Prostate gland (tissue), 2 donors: ENCODE results near the gene LDAF1. TPM values are rescaled to one million over a fixed set of nuclear protein-coding genes. Genes with fewer than 3 reads are reported as not detected.

Experiments
- DNase-seq: peaks from one replicate; pipeline ENCODE4 v3.0.0-alpha.2; 2019; ENCODE audit warnings: low spot score
- H3K27ac ChIP-seq, 2 donors: fragments of 200-600 bp; sonication (generic); 2 replicates each; pipeline ENCODE4 v1.5.1; 2017 to 2019
- H3K27me3 ChIP-seq: fragments of 200-600 bp; sonication (generic); replicated peaks from 2 replicates; pipeline ENCODE4 v1.5.1; 2019; ENCODE audit not compliant: insufficient read depth
- H3K36me3 ChIP-seq, 2 donors: fragments of 200-600 bp; sonication (generic); 1 replicate in 1 of 2; 2 replicates in 1 of 2; pipeline versions ENCODE4 v1.5.1 to v1.8.1; 2017 to 2019
- H3K4me1 ChIP-seq: fragments of 200-600 bp; sonication (generic); replicated peaks from 2 replicates; pipeline ENCODE4 v1.5.1; 2019
- H3K4me3 ChIP-seq, 2 donors: fragments of 200-600 bp; sonication (generic); 2 replicates each; pipeline ENCODE4 v1.5.1; 2017 to 2019
- H3K9me3 ChIP-seq: fragments of 200-600 bp; sonication (generic); 2 replicates; pipeline ENCODE4 v1.5.1; 2017
- POLR2A ChIP-seq: fragments of 450-650 bp; IDR thresholded peaks from one replicate; pipeline ENCODE4 v1.6.1; 2016; ENCODE audit warnings: antibody characterized with exemption, mild to moderate bottlenecking
- POLR2AphosphoS5 ChIP-seq: sonication (generic); formaldehyde crosslinking; IDR thresholded peaks from one replicate; pipeline ENCODE4 v1.6.1; 2017; ENCODE audit warnings: antibody characterized with exemption
- WGBS: methylation state at CpG from one replicate; pipeline ENCODE4 v1.1.5; 2018; 5-methylcytosine and 5-hydroxymethylcytosine counted together
- intact Hi-C: fragments of 100-400 bp; cut with DNase I; formaldehyde crosslinking; loops from one replicate; pipeline ENCODE4 v1.14.2; 2022
- total RNA-seq, 2 donors: library from RNA; depleted of rRNA; stranded (reverse); fragments of >200 nt; gene quantifications; one replicate each; pipeline ENCODE4 v1.1.0, GENCODE V29; 2016
- TF ChIP-seq, protein P1 (sequence below), 4 experiments: fragments of 200-600 bp in 2 of 4; fragments of 450-650 bp in 2 of 4; sonication (generic) in 2 of 4; IDR thresholded peaks; 1 replicate in 3 of 4; 2 replicates in 1 of 4; pipeline ENCODE4 v1.5.1; 2016 to 2019; ENCODE audit warnings: antibody characterized with exemption in 4 of 4, mild to moderate bottlenecking in 2 of 4, moderate library complexity in 2 of 4

Gene LDAF1
- total RNA-seq, 2 donors from 2014 or later, result 97.5 to 180 TPM

DNA sequence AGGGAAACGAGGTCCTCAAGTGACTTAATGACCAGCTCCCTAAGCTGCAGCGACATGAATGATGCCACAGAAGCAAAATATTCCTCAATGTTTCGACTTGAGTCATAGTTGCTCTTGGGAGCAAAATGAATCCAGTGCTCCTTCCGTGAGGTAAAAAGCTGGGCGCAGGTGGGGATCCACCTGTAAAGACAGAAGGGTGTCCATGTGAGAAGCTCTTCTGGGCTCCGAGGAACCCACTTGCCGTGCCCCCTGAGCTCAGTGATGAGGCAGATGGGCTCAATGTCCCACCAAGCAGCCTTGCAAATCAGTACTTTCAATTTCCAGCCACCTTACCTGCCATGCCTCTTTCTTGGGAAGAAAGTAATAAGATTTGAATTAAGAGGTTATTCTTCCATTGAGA lies 33.3 kb upstream of the LDAF1 start:
- intact Hi-C loops, result no loop called here
- DNase-seq, result no peak
- Histone ChIP-seq H3K27me3 (no peaks in the 10 kb centered on the region), H3K4me3 (no peak overlapping the region), H3K27ac (no peak overlapping the region), H3K9me3 (no peaks in the 10 kb centered on the region), H3K4me1 (no peaks in the 10 kb centered on the region), H3K36me3 (no peaks in the 10 kb centered on the region)
- 97% methylated on average over 7 of the region's 7 CpGs for WGBS
- TF ChIP-seq POLR2AphosphoS5 (no peak), POLR2A (no peak)
- TF ChIP-seq, protein P1, sequence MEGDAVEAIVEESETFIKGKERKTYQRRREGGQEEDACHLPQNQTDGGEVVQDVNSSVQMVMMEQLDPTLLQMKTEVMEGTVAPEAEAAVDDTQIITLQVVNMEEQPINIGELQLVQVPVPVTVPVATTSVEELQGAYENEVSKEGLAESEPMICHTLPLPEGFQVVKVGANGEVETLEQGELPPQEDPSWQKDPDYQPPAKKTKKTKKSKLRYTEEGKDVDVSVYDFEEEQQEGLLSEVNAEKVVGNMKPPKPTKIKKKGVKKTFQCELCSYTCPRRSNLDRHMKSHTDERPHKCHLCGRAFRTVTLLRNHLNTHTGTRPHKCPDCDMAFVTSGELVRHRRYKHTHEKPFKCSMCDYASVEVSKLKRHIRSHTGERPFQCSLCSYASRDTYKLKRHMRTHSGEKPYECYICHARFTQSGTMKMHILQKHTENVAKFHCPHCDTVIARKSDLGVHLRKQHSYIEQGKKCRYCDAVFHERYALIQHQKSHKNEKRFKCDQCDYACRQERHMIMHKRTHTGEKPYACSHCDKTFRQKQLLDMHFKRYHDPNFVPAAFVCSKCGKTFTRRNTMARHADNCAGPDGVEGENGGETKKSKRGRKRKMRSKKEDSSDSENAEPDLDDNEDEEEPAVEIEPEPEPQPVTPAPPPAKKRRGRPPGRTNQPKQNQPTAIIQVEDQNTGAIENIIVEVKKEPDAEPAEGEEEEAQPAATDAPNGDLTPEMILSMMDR (IDR thresholded peaks at IDR 0.05), result no peak

DNA sequence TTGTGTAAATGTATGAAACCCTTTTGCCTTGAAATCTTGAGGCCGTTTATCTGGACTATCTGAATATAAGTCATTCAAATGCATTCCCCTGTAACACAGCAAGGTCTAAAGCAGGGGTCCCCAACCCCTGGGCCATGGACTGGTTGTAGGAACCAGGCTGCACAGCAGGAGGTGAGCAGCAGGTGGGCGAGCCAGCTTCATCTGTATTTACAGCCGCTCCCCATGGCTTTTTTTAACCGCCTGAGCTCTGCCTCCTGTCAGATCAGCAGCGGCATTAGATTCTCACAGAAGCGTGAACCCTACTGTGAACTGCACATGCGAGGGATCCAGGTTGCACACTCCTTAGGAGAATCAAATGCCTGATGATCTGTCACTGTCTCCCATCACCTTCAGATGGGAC lies 32.0 kb upstream of the LDAF1 start:
- Histone ChIP-seq H3K27me3 (no peaks in the 10 kb centered on the region), H3K9me3 (no peaks in the 10 kb centered on the region), H3K36me3 (no peaks in the 10 kb centered on the region), H3K27ac (no peak overlapping the region), H3K4me3 (no peak overlapping the region), H3K4me1 (no peaks in the 10 kb centered on the region)
- WGBS, result 92% methylated on average over 7 of the region's 7 CpGs
- DNase-seq, result no peak
- no peak for TF ChIP-seq POLR2A
- TF ChIP-seq, protein P1 (IDR thresholded peaks at IDR 0.05), result no peak
- TF ChIP-seq POLR2AphosphoS5, result no peak
- intact Hi-C loops, result no loop called here

DNA sequence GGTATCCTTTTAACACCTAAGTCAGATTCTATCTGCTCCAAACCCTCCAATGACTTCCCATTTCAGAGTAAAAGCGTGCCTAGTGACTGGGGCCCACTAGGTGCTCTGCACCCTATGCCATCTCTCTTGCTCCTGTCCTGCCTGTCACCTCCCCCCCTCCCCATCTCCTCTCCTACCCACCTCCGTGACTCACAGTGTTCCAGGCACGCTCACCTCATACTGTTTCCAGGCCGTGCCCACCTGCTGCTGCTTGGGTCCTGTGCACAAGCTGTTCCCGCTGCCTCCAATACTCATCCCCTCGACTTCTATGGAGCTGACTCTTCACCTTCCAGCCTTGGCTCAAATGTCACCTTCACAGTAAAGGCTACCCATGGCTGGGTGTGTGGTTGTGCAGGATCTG lies 29.5 kb upstream of the LDAF1 start:
- Histone ChIP-seq H3K9me3 (no peaks in the 10 kb centered on the region), H3K27ac (no peak overlapping the region), H3K36me3 (no peaks in the 10 kb centered on the region), H3K4me1 (no peaks in the 10 kb centered on the region), H3K4me3 (no peak overlapping the region), H3K27me3 (no peaks in the 10 kb centered on the region)
- TF ChIP-seq POLR2AphosphoS5 (no peak), POLR2A (no peak)
- TF ChIP-seq, protein P1 (IDR thresholded peaks at IDR 0.05), result no peak
- WGBS, result 92% methylated on average over 6 of the region's 6 CpGs
- DNase-seq, result no peak
- intact Hi-C loops, result no loop called here

DNA sequence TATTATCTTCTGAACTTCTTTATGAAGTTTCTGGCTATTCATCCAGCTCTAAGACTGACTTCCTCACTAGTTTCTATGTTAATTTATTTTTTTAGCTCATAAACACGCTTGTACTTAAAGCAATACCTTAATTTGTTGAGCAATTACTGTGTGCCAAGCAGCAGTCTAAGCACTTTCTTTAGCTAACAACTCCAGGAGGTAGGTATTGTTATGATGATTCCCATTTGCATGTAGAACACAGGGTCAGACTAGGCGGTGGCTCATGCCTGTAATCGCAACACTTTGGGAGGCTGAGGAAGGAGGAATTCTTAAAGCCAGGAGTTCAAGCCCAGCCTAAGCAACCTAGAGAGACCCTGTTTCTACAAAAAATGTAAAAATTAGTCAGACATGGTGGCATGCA lies 27.7 kb upstream of the LDAF1 start:
- Histone ChIP-seq H3K27me3 (no peaks in the 10 kb centered on the region), H3K27ac (no peak overlapping the region), H3K4me3 (no peak overlapping the region), H3K9me3 (no peaks in the 10 kb centered on the region), H3K36me3 (no peaks in the 10 kb centered on the region), H3K4me1 (no peaks in the 10 kb centered on the region)
- WGBS, result 94% methylated on average over 3 of the region's 3 CpGs
- intact Hi-C loops, result no loop called here
- TF ChIP-seq POLR2A (no peak), POLR2AphosphoS5 (no peak)
- TF ChIP-seq, protein P1 (IDR thresholded peaks at IDR 0.05), result no peak
- DNase-seq, result no peak

DNA sequence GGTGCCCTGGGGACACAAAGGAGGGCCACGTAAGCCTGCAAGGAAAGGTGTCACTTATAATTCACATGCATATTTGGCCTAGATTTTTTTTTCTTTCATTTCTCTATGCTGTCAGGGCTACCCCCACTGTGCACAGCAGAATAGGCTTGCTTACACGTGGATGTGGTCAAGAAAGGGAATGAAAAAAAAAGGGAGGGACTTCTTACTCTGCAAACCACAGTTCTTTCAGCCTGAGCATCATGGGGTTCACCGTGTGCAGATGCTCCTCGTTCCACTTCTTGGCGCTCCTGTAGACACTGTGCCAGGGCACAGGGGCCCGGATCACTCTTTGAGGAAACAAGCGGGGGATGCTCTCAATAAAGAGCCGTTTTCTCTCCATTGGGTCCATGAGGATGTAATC lies 24.4 kb upstream of the LDAF1 start:
- TF ChIP-seq, protein P1 (IDR thresholded peaks at IDR 0.05), result no peak
- TF ChIP-seq POLR2A (no peak), POLR2AphosphoS5 (no peak)
- intact Hi-C loops, result no loop called here
- H3K27me3 ChIP-seq, result no peaks in the 10 kb centered on the region
- no peak overlapping the region for H3K27ac ChIP-seq
- no peaks in the 10 kb centered on the region for H3K36me3 ChIP-seq
- H3K9me3 ChIP-seq, result no peaks in the 10 kb centered on the region
- H3K4me1 ChIP-seq, result no peaks in the 10 kb centered on the region
- no peak for DNase-seq
- 85% methylated on average over 8 of the region's 8 CpGs for WGBS
- H3K4me3 ChIP-seq, result no peak overlapping the region
